ENCODE measurements around the gene CREB5. TPM values are rescaled to one million over a fixed set of nuclear protein-coding genes. Genes with fewer than 3 reads are reported as not detected.

Gene CREB5
- total and polyA plus RNA-seq, 2 experiments from 2014 or later, result 2.4 to 4.4 TPM

- TF ChIP-seq ZNF462 (CRISPR knock-in tag; IDR thresholded peaks at IDR 0.05), result no peak
- no peak for TF ChIP-seq ZNF114 (CRISPR knock-in tag; IDR thresholded peaks at IDR 0.05)
Measured at GRCh38 chr7:28631995-28632394, 219.7 kb downstream of the CREB5 start (continued).

- no peaks in the 10 kb centered on the region for H3K36me3 Mint-ChIP-seq (ENCODE audit: low read depth)
- H3K79me2 ChIP-seq (replicated peaks; ENCODE audit: insufficient read depth), result no peaks in the 10 kb centered on the region
- no peak overlapping the region for H3K4me2 ChIP-seq
- DNase-seq (ENCODE audit: low spot score) (no peak), ATAC-seq (no peak)
- no peaks in the 10 kb centered on the region for H3K27me3 ChIP-seq (ENCODE audit: insufficient read depth)
- H3K4me1 Mint-ChIP-seq, result peaks cover 15% of the 10 kb centered on the region
- H3K36me3 ChIP-seq (ENCODE audit: insufficient read depth), result no peaks in the 10 kb centered on the region
- H4K20me1 ChIP-seq (replicated peaks; ENCODE audit: insufficient read depth), result no peaks in the 10 kb centered on the region
- no peak overlapping the region for H3K4me3 Mint-ChIP-seq
- no peaks in the 10 kb centered on the region for H3K9me2 ChIP-seq (ENCODE audit: insufficient read depth)
- H3K9me3 Mint-ChIP-seq, result no peaks in the 10 kb centered on the region
- H3K27me3 Mint-ChIP-seq (ENCODE audit: insufficient read depth, low read depth, poor library complexity), result peaks cover 4% of the 10 kb centered on the region
- no peak overlapping the region for H3K4me3 ChIP-seq
- no peak overlapping the region for H2AFZ ChIP-seq
- no peaks in the 10 kb centered on the region for H3F3A ChIP-seq (replicated peaks; ENCODE audit: low read depth)
- no peak overlapping the region for H3K27ac Mint-ChIP-seq
- H3K4me1 ChIP-seq (ENCODE audit: insufficient read depth), result peaks cover 8% of the 10 kb centered on the region
- no peak overlapping the region for H3K27ac ChIP-seq (ENCODE audit: low read depth)
- no peak for TF ChIP-seq NANOG (IDR thresholded peaks at IDR 0.05; ENCODE audit: borderline replicate concordance)
- no peak for TF ChIP-seq EZH2 (IDR thresholded peaks at IDR 0.05; ENCODE audit: low read depth, unreplicated experiment)
- no peak for TF ChIP-seq POLR2AphosphoS5 (IDR thresholded peaks at IDR 0.05; ENCODE audit: low read depth)
- TF ChIP-seq EZH2phosphoT487 (IDR thresholded peaks at IDR 0.05; ENCODE audit: unreplicated experiment), result no peak
- no peak for TF ChIP-seq STAT1 (IDR thresholded peaks at IDR 0.05; ENCODE audit: unreplicated experiment)
- no peak for TF ChIP-seq ETS1 (IDR thresholded peaks at IDR 0.05)
- TF ChIP-seq ZNF114 (CRISPR knock-in tag; IDR thresholded peaks at IDR 0.05), result no peak
- TF ChIP-seq CTCF (conservative IDR thresholded peaks at IDR 0.05; ENCODE audit: low read depth in 2 of 2), result no peak
- no peak for TF ChIP-seq CREB1 (CRISPR knock-in tag; IDR thresholded peaks at IDR 0.05; ENCODE audit: low read depth)
Measured at GRCh38 chr7:28638914-28639313, 226.6 kb downstream of the CREB5 start.
